K562 (cell line): ENCODE results near the gene TMEM200A. TPM values are rescaled to one million over a fixed set of nuclear protein-coding genes. Genes with fewer than 3 reads are reported as not detected.

ENCODE experiments used
- ATAC-seq: fragments of 200-7000 bp; cut with Tn5 transposase; 3 replicates; pipeline ENCODE4 v1.9.1; 2020; ENCODE audit warnings: moderate library complexity
- BruUV-seq: library from RNA; stranded (reverse); fragments of 400-500 nt; replicated peaks from 2 replicates; lab custom pipeline; 2021; lab: Mats Ljungman, UMichigan
- CTCF ChIA-PET: fragments of 300-600 bp; formaldehyde crosslinking; extraction: SDS; loops from one replicate; lab custom pipeline; 2021; ENCODE audit warnings: low intra/inter-chr PET ratio; lab: Yijun Ruan, JAX
- POLR2A ChIA-PET: fragments of 300-600, 350-650 bp; sonication (Branson Sonifier 250); formaldehyde crosslinking; extraction: SDS; loops from one replicate; lab custom pipeline; 2021; ENCODE audit warnings: antibody characterized with exemption, inconsistent platforms; lab: Yijun Ruan, JAX
- DNase-seq, 4 experiments: peaks; one replicate each; pipeline versions ENCODE4 v3.0.0 to v3.0.0-alpha.2; 2011 to 2018; ENCODE audit warnings: low spot score in 3 of 4, mixed read lengths in 3 of 4; ENCODE audit errors: extremely low read depth in 1 of 4
- FAIRE-seq: peaks from 2 replicates; lab custom pipeline; 2011; peaks lifted over from hg19 to GRCh38; lab: Jason Lieb, UNC
- H2AFZ ChIP-seq: 2 replicates; pipeline ENCODE4 v1.6.0; 2011; ENCODE audit warnings: low read depth, low read length, control low read depth, inconsistent platforms
- H3K27ac ChIP-seq: fragments of 200-600 bp; 3 replicates; pipeline ENCODE4 v1.8.0; 2011; ENCODE audit warnings: low read depth, mild to moderate bottlenecking, control low read depth, inconsistent platforms, low read length, moderate library complexity, mixed read lengths; ENCODE audit errors: extremely low read depth
- H3K27me3 ChIP-seq, 2 experiments: fragments of 300-600 bp in 1 of 2; 2 replicates in 1 of 2; 3 replicates in 1 of 2; pipeline versions ENCODE4 v1.6.0 to v1.8.0; 2011; ENCODE audit warnings: inconsistent platforms in 2 of 2, low read length in 2 of 2, mild to moderate bottlenecking in 1 of 2, mixed read lengths in 1 of 2, moderate library complexity in 1 of 2; ENCODE audit not compliant: control insufficient read depth in 2 of 2, insufficient read depth in 2 of 2
- H3K36me3 ChIP-seq: fragments of 300-600 bp; 3 replicates; pipeline ENCODE4 v1.8.0; 2011; ENCODE audit warnings: mild to moderate bottlenecking, low read length, inconsistent platforms; ENCODE audit not compliant: control insufficient read depth, insufficient read depth
- H3K4me1 ChIP-seq, 2 experiments: fragments of 200-600 bp in 1 of 2; replicated peaks in 1 of 2; 2 replicates in 1 of 2; 3 replicates in 1 of 2; pipeline versions ENCODE4 v1.5.1 to v1.8.0; 2011; ENCODE audit warnings: inconsistent platforms in 2 of 2, low read length in 2 of 2, mild to moderate bottlenecking in 1 of 2, mixed read lengths in 1 of 2, moderate library complexity in 1 of 2; ENCODE audit not compliant: control insufficient read depth in 2 of 2, insufficient read depth in 2 of 2
- H3K4me2 ChIP-seq: 2 replicates; pipeline ENCODE4 v1.6.1; 2011; ENCODE audit warnings: low read length, control low read depth, inconsistent platforms, mixed read lengths; ENCODE audit not compliant: insufficient read depth
- H3K4me3 ChIP-seq: fragments of 200-600 bp; sonication (generic), shearing (Covaris generic); 2 replicates; pipeline ENCODE4 v1.5.1; 2016; ENCODE audit warnings: control low read depth, inconsistent platforms
- H3K79me2 ChIP-seq: fragments of 200-600 bp; 3 replicates; pipeline ENCODE4 v1.8.0; 2011; ENCODE audit warnings: low read length, inconsistent platforms; ENCODE audit not compliant: control insufficient read depth, insufficient read depth
- H3K9ac ChIP-seq, 2 experiments: 2 replicates each; pipeline versions ENCODE4 v1.6.0 to v1.6.1; 2011; ENCODE audit warnings: low read depth in 2 of 2, low read length in 2 of 2, control low read depth in 1 of 2, inconsistent platforms in 1 of 2, mild to moderate bottlenecking in 1 of 2, mixed read lengths in 1 of 2; ENCODE audit not compliant: insufficient read depth in 1 of 2
- H3K9me1 ChIP-seq: one replicate; pipeline ENCODE4 v1.6.0; 2011; ENCODE audit warnings: inconsistent platforms, mild to moderate bottlenecking, low read length, moderate library complexity; ENCODE audit not compliant: control insufficient read depth, insufficient read depth
- H3K9me3 ChIP-seq: replicated peaks from 2 replicates; pipeline ENCODE4 v1.5.1; 2011; ENCODE audit warnings: low read depth, low read length, inconsistent platforms; ENCODE audit not compliant: control insufficient read depth, insufficient read depth
- H4K20me1 ChIP-seq: replicated peaks from 2 replicates; pipeline ENCODE4 v1.6.1; 2011; ENCODE audit warnings: low read length, inconsistent platforms, mixed read lengths; ENCODE audit not compliant: control insufficient read depth, insufficient read depth
- IFI16 ChIP-seq: fragments of 250-450 bp; sonication (Bioruptor Pico); IDR thresholded peaks from 2 replicates; pipeline ENCODE4 v2.1.2; 2022; ENCODE audit warnings: mild to moderate bottlenecking, inconsistent platforms
- MCM7 ChIP-seq, 2 experiments: fragments of 450-650 bp; IDR thresholded peaks; 2 replicates each; pipeline ENCODE4 v1.6.1; 2016 to 2018
- MTA2 ChIP-seq: fragments of 450-650 bp; IDR thresholded peaks from 2 replicates; pipeline ENCODE4 v1.6.1; 2016; ENCODE audit warnings: low read depth
- in situ Hi-C: fragments of 300-500 bp; cut with MboI; formaldehyde crosslinking; loops from 4 replicates; pipeline ENCODE4 v1.15.0; 2018; ENCODE audit warnings: inconsistent platforms, mixed read lengths
- intact Hi-C: fragments of 100-400 bp; cut with micrococcal nuclease; formaldehyde crosslinking; loops from 2 replicates; pipeline ENCODE4 v1.14.2; 2022
- polyA plus RNA-seq, 8 experiments: library from polyadenylated mRNA; depleted of rRNA in 4 of 8; stranded (reverse) in 5 of 8; unstranded in 3 of 8; fragments of >200 nt; fragmentation: Nextera tagmentation in 2 of 8; fragmentation: Illumina TruSeq in 1 of 8; extraction: Ambion mirVana in 2 of 8; extraction: Trizol in 1 of 8; gene quantifications; 2 replicates each; pipeline versions ENCODE4 v1.2.1 to v1.2.3, GENCODE V29; 2011 to 2014; ENCODE audit warnings: inconsistent platforms in 1 of 8, missing spikeins in 1 of 8
- total RNA-seq, 7 experiments: library from RNA; depleted of rRNA in 6 of 7; stranded (reverse); fragments of >200 nt in 6 of 7; fragmentation: Illumina TruSeq in 2 of 7; extraction: Trizol in 2 of 7; gene quantifications; 2 replicates each; pipeline versions ENCODE4 v1.2.1 to v1.2.3, GENCODE V29; 2011 to 2021; ENCODE audit warnings: low replicate concordance in 1 of 7
- TF ChIP-seq, protein P1 (sequence below): sonication (generic); formaldehyde crosslinking; IDR thresholded peaks from 2 replicates; pipeline ENCODE4 v1.8.1; 2022; ENCODE audit warnings: missing genetic modification reagents
- TF ChIP-seq, protein P2 (sequence below), 2 experiments: fragments of 450-650 bp in 1 of 2; IDR thresholded peaks; 2 replicates each; pipeline ENCODE4 v1.6.1; 2011 to 2017; ENCODE audit warnings: low read depth in 2 of 2, antibody characterized with exemption in 1 of 2, borderline replicate concordance in 1 of 2, low read length in 1 of 2, mild to moderate bottlenecking in 1 of 2, mixed read lengths in 1 of 2; ENCODE audit not compliant: control insufficient read depth in 1 of 2

The TMEM200A gene
- total and polyA plus RNA-seq, 9 of the 15 experiments (the other 6 are each of a cell fraction or from before 2014, with no cell fraction given), result 0.04 TPM; not detected in 8

DNA sequence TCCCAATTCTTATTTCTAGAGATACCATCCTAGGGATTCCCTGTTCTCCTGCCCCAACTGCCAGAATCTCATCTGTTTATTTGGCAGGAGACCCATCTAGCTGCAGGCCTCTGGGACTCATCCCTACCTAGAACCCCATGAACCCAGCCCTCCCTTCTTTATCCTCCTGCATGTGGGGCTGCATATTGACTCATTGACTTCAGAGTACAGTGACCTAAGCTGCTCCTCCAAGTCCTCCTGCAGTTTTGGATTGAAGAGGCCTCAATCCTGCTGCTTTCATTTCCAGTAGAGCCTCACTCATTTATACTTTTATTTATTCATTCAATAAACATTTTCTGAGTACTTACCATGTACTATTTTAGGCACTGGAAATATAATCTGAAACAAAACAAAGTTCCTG lies 11.6 kb downstream of the TMEM200A start:
- Histone ChIP-seq H3K9ac (no peak overlapping the region), H3K4me2 (no peak overlapping the region), H2AFZ (no peak overlapping the region), H3K9me3 (no peaks in the 10 kb centered on the region), H3K79me2 (no peaks in the 10 kb centered on the region), H3K36me3 (no peaks in the 10 kb centered on the region), H4K20me1 (no peaks in the 10 kb centered on the region), H3K4me3 (no peak overlapping the region), H3K9me1 (no peaks in the 10 kb centered on the region), H3K27me3 (no peaks in the 10 kb centered on the region), H3K27ac (no peak overlapping the region), H3K4me1 (no peaks in the 10 kb centered on the region)
- CTCF ChIA-PET, result no interaction called here
- BruUV-seq, result no TSS peak
- FAIRE-seq (no peak), DNase-seq (no peak), ATAC-seq (no peak)
- in situ Hi-C loops (no loop called here), intact Hi-C loops (no loop called here)
- TF ChIP-seq IFI16, result no peak
- TF ChIP-seq, protein P1, sequence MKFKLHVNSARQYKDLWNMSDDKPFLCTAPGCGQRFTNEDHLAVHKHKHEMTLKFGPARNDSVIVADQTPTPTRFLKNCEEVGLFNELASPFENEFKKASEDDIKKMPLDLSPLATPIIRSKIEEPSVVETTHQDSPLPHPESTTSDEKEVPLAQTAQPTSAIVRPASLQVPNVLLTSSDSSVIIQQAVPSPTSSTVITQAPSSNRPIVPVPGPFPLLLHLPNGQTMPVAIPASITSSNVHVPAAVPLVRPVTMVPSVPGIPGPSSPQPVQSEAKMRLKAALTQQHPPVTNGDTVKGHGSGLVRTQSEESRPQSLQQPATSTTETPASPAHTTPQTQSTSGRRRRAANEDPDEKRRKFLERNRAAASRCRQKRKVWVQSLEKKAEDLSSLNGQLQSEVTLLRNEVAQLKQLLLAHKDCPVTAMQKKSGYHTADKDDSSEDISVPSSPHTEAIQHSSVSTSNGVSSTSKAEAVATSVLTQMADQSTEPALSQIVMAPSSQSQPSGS (CRISPR knock-in tag), result no peak
- TF ChIP-seq, protein P2, sequence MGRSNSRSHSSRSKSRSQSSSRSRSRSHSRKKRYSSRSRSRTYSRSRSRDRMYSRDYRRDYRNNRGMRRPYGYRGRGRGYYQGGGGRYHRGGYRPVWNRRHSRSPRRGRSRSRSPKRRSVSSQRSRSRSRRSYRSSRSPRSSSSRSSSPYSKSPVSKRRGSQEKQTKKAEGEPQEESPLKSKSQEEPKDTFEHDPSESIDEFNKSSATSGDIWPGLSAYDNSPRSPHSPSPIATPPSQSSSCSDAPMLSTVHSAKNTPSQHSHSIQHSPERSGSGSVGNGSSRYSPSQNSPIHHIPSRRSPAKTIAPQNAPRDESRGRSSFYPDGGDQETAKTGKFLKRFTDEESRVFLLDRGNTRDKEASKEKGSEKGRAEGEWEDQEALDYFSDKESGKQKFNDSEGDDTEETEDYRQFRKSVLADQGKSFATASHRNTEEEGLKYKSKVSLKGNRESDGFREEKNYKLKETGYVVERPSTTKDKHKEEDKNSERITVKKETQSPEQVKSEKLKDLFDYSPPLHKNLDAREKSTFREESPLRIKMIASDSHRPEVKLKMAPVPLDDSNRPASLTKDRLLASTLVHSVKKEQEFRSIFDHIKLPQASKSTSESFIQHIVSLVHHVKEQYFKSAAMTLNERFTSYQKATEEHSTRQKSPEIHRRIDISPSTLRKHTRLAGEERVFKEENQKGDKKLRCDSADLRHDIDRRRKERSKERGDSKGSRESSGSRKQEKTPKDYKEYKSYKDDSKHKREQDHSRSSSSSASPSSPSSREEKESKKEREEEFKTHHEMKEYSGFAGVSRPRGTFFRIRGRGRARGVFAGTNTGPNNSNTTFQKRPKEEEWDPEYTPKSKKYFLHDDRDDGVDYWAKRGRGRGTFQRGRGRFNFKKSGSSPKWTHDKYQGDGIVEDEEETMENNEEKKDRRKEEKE (IDR thresholded peaks at IDR 0.05; ENCODE audit: borderline replicate concordance in 1 of 2, control insufficient read depth in 1 of 2, low read depth in 2 of 2, low read length in 1 of 2), result no peak
- no peak for TF ChIP-seq MCM7 (IDR thresholded peaks at IDR 0.05)
- no peak for TF ChIP-seq MTA2
- POLR2A ChIA-PET, result no interaction called here
